ENCODE results near the gene ARHGAP24. TPM values are rescaled to one million over a fixed set of nuclear protein-coding genes. Genes with fewer than 3 reads are reported as not detected.

Gene ARHGAP24
- total and polyA plus RNA-seq, 10 of the 15 experiments (the other 5 are each of a cell fraction or from before 2014, with no cell fraction given), result 0.10 to 4.2 (median 0.52) TPM

- in situ Hi-C loops (cut with MboI), result no loop called here
- FAIRE-seq (no peak), ATAC-seq (no peak), DNase-seq (ENCODE audit: low read depth, low spot score) (no peak)
- SMC1A ChIA-PET (ENCODE audit: uncharacterized antibody, unreplicated experiment), result no interaction called here
- Histone ChIP-seq H3K27ac (ENCODE audit: control insufficient read depth, insufficient read depth) (no peak overlapping the region), H3K9me3 (replicated peaks; ENCODE audit: control insufficient read depth, insufficient read depth, low read length) (no peaks in the 10 kb centered on the region), H3K4me2 (ENCODE audit: control insufficient read depth, insufficient read depth) (no peak overlapping the region), H3K4me3 (no peak overlapping the region), H4K20me1 (ENCODE audit: control insufficient read depth, insufficient read depth) (no peaks in the 10 kb centered on the region), H3K9ac (ENCODE audit: control insufficient read depth, insufficient read depth, low read length) (no peak overlapping the region), H3K27me3 (replicated peaks in 1 of 2; ENCODE audit: control insufficient read depth in 2 of 2, insufficient read depth in 2 of 2, low read length in 1 of 2) (no peaks in the 10 kb centered on the region), H2AFZ (ENCODE audit: control insufficient read depth, low read depth, low read length) (no peak overlapping the region), H3K4me1 (ENCODE audit: control insufficient read depth, insufficient read depth, low read length) (no peaks in the 10 kb centered on the region), H3K79me2 (ENCODE audit: control insufficient read depth, insufficient read depth, low read length) (no peaks in the 10 kb centered on the region), H3K36me3 (ENCODE audit: control insufficient read depth in 2 of 2, insufficient read depth in 2 of 2, low read length in 1 of 2) (no peaks in the 10 kb centered on the region)
- intact Hi-C loops (cut with micrococcal nuclease; ENCODE audit: unreplicated experiment), result no loop called here
- BruUV-seq (replicated peaks), result no TSS peak
- TF ChIP-seq RFX5 (IDR thresholded peaks at IDR 0.05; ENCODE audit: low read depth, low read length) (no peak), SMC3 (IDR thresholded peaks at IDR 0.05; ENCODE audit: borderline replicate concordance, low read length) (no peak), CBX3 (IDR thresholded peaks at IDR 0.05; ENCODE audit: borderline replicate concordance, low read depth) (no peak)
- POLR2A ChIA-PET, result no interaction called here
- RAD21 ChIA-PET (ENCODE audit: unreplicated experiment), result no interaction called here
- WGBS (ENCODE audit: insufficient coverage, insufficient replicate concordance, low lambda C conversion rate, missing lambda C conversion rate), result 29% methylated on average over 2 of the region's 2 CpGs
- CTCF ChIA-PET, result interaction anchor here (1.9 kb wide), 1 partner anchor 31 kb away, joined by 6 read pairs; no protein-coding TSS in a partner anchor
Measured at GRCh38 chr4:85717847-85718246, 242.9 kb downstream of the ARHGAP24 start.

- H3K9me3 ChIP-seq (replicated peaks; ENCODE audit: control insufficient read depth, insufficient read depth, low read length), result no peaks in the 10 kb centered on the region
- intact Hi-C loops (cut with micrococcal nuclease; ENCODE audit: unreplicated experiment), result no loop called here
- H4K20me1 ChIP-seq (ENCODE audit: control insufficient read depth, insufficient read depth), result no peaks in the 10 kb centered on the region
- ChIA-PET CTCF (interaction anchor here (1.0 kb wide), 1 partner anchor 26 kb away, joined by 3 read pairs; no protein-coding TSS in a partner anchor), POLR2A (interaction anchor here (0.5 kb wide), 1 partner anchor 895 kb away, joined by 3 read pairs; no protein-coding TSS in a partner anchor), SMC1A (ENCODE audit: uncharacterized antibody, unreplicated experiment) (interaction anchor here (2.3 kb wide), 1 partner anchor 27 kb away, joined by 5 read pairs; no protein-coding TSS in a partner anchor), RAD21 (ENCODE audit: unreplicated experiment) (no interaction called here)
- H3K27ac ChIP-seq (ENCODE audit: control insufficient read depth, insufficient read depth), result no peak overlapping the region
- WGBS (ENCODE audit: insufficient coverage, insufficient replicate concordance, low lambda C conversion rate, missing lambda C conversion rate), result 53% methylated on average over 3 of the region's 3 CpGs
- BruUV-seq (replicated peaks), result no TSS peak
- ATAC-seq (no peak), FAIRE-seq (no peak), DNase-seq (ENCODE audit: low read depth, low spot score) (no peak)
- H3K9ac ChIP-seq (ENCODE audit: control insufficient read depth, insufficient read depth, low read length), result no peak overlapping the region
- peaks cover 11% of the 10 kb centered on the region for H3K4me1 ChIP-seq (ENCODE audit: control insufficient read depth, insufficient read depth, low read length)
- H3K36me3 ChIP-seq (ENCODE audit: control insufficient read depth in 2 of 2, insufficient read depth in 2 of 2, low read length in 1 of 2), result no peaks in the 10 kb centered on the region
- H3K27me3 ChIP-seq (replicated peaks in 1 of 2; ENCODE audit: control insufficient read depth in 2 of 2, insufficient read depth in 2 of 2, low read length in 1 of 2), result no peaks in the 10 kb centered on the region
- no peak overlapping the region for H2AFZ ChIP-seq (ENCODE audit: control insufficient read depth, low read depth, low read length)
- no peaks in the 10 kb centered on the region for H3K79me2 ChIP-seq (ENCODE audit: control insufficient read depth, insufficient read depth, low read length)
- in situ Hi-C loops (cut with MboI), result no loop called here
- no peak overlapping the region for H3K4me3 ChIP-seq
- H3K4me2 ChIP-seq (ENCODE audit: control insufficient read depth, insufficient read depth), result no peak overlapping the region
- TF ChIP-seq ZBED1 (IDR thresholded peaks at IDR 0.05; ENCODE audit: borderline replicate concordance), result no peak
- TF ChIP-seq ZNF274 (IDR thresholded peaks at IDR 0.05; ENCODE audit: insufficient read depth, insufficient read length), result no peak
- TF ChIP-seq NRF1 (conservative IDR thresholded peaks at IDR 0.05; ENCODE audit: low read depth, low read length), result no peak
- TF ChIP-seq, protein P1, sequence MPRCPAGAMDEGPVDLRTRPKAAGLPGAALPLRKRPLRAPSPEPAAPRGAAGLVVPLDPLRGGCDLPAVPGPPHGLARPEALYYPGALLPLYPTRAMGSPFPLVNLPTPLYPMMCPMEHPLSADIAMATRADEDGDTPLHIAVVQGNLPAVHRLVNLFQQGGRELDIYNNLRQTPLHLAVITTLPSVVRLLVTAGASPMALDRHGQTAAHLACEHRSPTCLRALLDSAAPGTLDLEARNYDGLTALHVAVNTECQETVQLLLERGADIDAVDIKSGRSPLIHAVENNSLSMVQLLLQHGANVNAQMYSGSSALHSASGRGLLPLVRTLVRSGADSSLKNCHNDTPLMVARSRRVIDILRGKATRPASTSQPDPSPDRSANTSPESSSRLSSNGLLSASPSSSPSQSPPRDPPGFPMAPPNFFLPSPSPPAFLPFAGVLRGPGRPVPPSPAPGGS (IDR thresholded peaks at IDR 0.05; ENCODE audit: borderline replicate concordance, insufficient read depth, low read depth, low read length, poor library complexity, severe bottlenecking), result no peak
- no peak for TF ChIP-seq ATF2 (IDR thresholded peaks at IDR 0.05; ENCODE audit: low read length)
- TF ChIP-seq NFIC (IDR thresholded peaks at IDR 0.05; ENCODE audit: low read depth, low read length), result no peak
- no peak for TF ChIP-seq SMARCA5 (IDR thresholded peaks at IDR 0.05)
- no peak for TF ChIP-seq ZNF622 (IDR thresholded peaks at IDR 0.05)
- TF ChIP-seq DPF2 (IDR thresholded peaks at IDR 0.05), result no peak
- no peak for TF ChIP-seq ETV6 (conservative IDR thresholded peaks at IDR 0.05 in 1 of 2, IDR thresholded peaks at IDR 0.05 in 1 of 2; ENCODE audit: borderline replicate concordance in 1 of 2, low read depth in 1 of 2)
- no peak for TF ChIP-seq KLF5 (IDR thresholded peaks at IDR 0.05; ENCODE audit: partially characterized antibody)
- TF ChIP-seq ZBTB33 (IDR thresholded peaks at IDR 0.05), result no peak
Measured at GRCh38 chr4:85720735-85721134, 245.8 kb downstream of the ARHGAP24 start.
